HG02623 (cell line): ENCODE results near the gene TRIM47.

Experiments used
- ATAC-seq: cut with Tn5 transposase; IDR thresholded peaks from one replicate; pipeline ENCODE4 v1.9.1; 2021; ENCODE audit warnings: moderate library complexity; ENCODE audit not compliant: unreplicated experiment

TRIM47 gene, protein sequence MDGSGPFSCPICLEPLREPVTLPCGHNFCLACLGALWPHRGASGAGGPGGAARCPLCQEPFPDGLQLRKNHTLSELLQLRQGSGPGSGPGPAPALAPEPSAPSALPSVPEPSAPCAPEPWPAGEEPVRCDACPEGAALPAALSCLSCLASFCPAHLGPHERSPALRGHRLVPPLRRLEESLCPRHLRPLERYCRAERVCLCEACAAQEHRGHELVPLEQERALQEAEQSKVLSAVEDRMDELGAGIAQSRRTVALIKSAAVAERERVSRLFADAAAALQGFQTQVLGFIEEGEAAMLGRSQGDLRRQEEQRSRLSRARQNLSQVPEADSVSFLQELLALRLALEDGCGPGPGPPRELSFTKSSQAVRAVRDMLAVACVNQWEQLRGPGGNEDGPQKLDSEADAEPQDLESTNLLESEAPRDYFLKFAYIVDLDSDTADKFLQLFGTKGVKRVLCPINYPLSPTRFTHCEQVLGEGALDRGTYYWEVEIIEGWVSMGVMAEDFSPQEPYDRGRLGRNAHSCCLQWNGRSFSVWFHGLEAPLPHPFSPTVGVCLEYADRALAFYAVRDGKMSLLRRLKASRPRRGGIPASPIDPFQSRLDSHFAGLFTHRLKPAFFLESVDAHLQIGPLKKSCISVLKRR

GRCh38 chr17:75878174-75878998 is at the start of gene TRIM47:
Gene TRIM47, minus strand, starts transcription at chr17:75878581. Its CDS starts 33 bp downstream, at chr17:75878548.
- ATAC-seq, result no peak

GRCh38 chr17:75927286-75927922 is 49.0 kb upstream of the TRIM47 start:
- no peak for ATAC-seq

DNA sequence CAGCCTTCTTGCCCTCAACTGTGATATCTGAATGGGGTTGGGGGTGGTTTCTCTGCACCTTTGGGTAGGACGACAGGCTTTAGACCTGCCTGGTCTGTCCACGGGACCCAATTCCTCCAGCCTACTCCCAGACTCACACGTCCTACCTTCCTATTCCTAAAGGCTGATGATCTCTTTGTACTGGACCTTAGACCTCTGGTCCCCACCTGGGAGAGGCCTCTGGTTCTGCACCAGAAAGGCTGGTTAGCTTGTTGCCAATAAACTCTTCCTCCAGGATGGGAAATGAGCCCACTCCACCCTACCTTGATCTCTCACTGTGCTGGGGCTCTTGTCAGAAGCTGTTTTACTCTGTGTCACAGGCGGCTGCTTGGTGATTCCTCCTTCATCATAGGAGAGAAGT is 48.1 kb upstream of the TRIM47 start:
- no peak for ATAC-seq

GRCh38 chr17:75925912-75926311 is 47.5 kb upstream of the TRIM47 start:
- no peak for ATAC-seq

GRCh38 chr17:75925103-75925502 is 46.7 kb upstream of the TRIM47 start:
- no peak for ATAC-seq

- ATAC-seq, result no peak
These were observed 44.8 kb upstream of the TRIM47 start for GRCh38 chr17:75922963-75923874.

GRCh38 chr17:75922173-75922961 is 44.0 kb upstream of the TRIM47 start:
- no peak for ATAC-seq

DNA sequence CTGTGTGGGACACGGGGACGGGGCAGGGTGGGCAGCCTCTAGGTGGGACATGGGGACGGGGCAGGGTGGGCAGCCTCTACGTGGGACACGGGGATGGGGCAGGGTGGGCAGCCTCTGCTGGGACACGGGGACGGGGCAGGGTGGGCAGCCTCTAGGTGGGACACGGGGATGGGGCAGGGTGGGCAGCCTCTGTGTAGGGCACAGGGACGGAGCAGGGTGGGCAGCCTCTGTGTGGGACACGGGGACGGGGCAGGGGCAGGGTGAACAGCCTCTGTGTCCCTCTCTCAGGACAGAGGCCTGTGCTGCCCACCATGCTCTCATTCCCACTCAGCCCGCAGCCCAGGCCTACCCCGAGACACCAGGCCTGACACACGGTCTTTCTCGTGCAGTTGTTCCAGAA is 43.2 kb upstream of the TRIM47 start:
- no peak for ATAC-seq

GRCh38 chr17:75920045-75920560 is 41.7 kb upstream of the TRIM47 start:
- ATAC-seq, result no peak

DNA sequence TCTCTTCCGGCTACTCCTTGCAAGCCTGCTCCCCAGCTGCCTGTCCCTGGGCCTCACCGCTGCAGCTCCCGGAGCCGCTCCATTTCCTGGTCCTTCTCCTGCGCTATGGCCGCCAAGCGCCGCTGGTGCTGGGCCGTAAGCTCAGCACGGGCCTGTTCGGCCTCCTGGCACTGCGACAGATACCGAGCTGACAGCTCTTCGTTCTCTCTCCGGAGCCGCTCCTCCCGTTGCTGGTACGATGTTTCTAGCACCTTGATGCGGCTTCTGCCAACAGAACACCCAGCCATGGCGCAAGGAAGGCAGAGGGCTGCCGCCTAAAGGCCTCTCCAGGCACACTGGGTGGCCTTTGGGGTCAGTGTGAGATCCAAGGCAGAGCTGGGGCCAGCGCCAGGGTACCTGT is 41.2 kb upstream of the TRIM47 start:
- ATAC-seq, result no peak

DNA sequence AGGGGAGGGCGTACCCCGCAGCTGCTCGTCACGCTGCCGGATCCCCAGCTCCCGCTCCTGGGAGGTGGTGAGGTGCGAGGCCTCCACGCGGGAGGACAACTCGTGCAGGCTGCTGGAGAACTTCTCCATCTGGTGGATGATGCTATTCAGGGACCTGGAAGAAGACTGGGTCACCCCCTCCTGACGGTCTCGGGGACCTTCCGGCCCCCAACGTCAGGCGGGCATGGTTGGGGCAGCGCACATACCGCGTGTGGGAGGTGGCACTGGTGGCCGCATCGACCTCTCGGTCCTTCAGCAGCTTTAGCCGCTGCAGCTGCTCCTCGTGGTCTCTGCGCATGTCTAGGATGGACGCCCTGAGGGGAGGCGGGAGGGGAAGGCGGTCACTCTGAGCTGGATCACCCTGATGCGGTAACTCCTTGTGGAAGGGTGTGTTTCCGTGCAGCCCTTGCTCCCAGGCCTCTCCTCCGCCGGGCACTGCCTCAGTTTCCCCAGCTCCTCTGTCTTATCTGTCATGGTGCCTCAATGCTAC is 39.6 kb upstream of the TRIM47 start:
- ATAC-seq, result no peak

GRCh38 chr17:75917141-75917916 is 38.9 kb upstream of the TRIM47 start:
- no peak for ATAC-seq

DNA sequence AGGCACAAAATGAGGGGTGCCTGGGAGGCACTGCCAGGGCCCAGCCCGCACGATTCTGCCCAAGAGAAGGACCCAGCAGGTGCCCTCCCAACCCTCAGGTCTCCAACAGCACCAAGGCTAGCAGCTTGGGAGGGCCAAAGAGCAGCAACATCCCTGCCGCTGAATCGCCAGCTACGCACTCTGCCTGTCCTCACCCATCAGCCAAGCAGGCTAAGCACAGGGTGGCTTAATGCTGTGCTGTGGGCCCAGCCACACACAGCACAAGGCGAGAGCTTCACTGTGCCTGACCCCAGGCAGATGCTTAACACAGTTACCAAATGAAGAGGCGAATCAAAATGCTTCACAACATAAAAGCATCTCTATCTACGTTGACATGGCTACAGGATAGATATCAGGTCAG is 36.9 kb upstream of the TRIM47 start:
- ATAC-seq, result no peak

GRCh38 chr17:75914643-75915267 is 36.4 kb upstream of the TRIM47 start:
- ATAC-seq, result no peak

DNA sequence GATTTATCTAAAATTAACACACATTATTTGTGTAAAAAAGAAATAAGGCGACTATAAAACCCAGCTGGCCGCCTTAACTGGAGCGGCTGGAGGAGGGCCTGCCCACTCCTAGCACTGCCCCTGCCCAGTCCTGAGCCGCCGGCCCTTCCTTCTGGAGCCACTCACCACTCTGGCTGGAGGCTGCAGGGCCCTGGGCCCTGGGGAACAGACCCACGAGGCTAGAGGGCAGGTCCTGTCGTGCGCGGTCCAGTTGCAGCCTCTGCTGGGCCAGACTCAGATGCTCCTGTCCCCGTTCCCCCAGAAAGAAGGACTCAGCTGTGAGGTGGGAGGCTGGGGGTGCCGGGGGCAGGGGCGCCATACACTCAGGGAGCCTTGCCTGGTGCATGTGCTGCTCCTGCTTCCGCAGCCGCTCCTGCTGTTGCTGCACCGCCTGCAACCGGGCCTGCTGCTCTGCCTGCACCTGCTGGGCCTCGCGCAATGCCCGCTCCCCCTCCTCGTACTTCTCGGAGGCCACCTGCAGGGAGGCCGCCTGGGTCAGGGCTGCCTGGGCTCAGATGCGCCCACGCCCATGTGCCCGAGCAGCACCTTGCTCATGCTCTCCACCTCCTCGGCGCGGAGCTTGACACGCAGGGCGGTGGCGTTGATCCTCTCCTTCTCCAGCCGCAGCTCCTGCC is 35.3 kb upstream of the TRIM47 start:
- no peak for ATAC-seq

- no peak for ATAC-seq
These were observed 32.3 kb upstream of the TRIM47 start for GRCh38 chr17:75910699-75911098.

DNA sequence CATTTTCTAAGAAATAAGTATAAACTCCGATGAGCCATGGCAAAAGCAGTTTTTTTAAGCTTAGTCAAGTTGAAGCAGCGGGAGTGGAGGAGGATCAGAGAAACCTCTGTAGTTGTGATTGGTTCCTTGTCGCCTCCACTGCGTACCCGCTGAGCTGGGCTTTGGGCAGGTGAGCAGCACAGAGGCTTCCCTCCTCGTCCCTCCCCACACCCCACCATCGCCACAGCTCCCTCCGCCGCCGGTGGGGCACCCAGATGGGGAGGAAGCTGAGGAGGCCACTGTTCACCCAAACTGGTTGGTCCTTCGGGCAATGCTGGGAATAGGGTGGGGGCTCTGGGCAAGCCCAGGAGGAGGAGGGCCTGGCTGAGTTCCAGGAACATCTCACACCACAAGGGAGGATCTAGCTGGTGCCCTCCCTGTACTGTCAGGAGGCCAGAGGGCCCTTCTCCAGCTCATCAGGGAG is 31.5 kb upstream of the TRIM47 start:
- ATAC-seq, result no peak
